HCT116 (cell line): ENCODE data around the gene FRG2C.
"Not testable (repeated sequence)": the region's sequence is repeated elsewhere in the genome, so short reads cannot be mapped to it uniquely, and the experiment has no call there.

Source experiments
- EZH2 ChIP-seq: fragments of 200-600 bp; sonication (generic); IDR thresholded peaks from 2 replicates; pipeline ENCODE4 v1.6.1; 2017; ENCODE audit warnings: antibody characterized with exemption, mixed run types
- EZH2phosphoT487 ChIP-seq: fragments of 200-600 bp; IDR thresholded peaks from 2 replicates; pipeline ENCODE4 v1.6.1; 2018; ENCODE audit warnings: antibody characterized with exemption, borderline replicate concordance
- JUND ChIP-seq: IDR thresholded peaks from 2 replicates; pipeline ENCODE4 v1.6.1; 2012
- POLR2A ChIP-seq: IDR thresholded peaks from 2 replicates; pipeline ENCODE4 v1.7.0; 2011; ENCODE audit warnings: borderline replicate concordance; ENCODE audit not compliant: insufficient read depth, insufficient read length; ENCODE audit errors: extremely low read depth
- POLR2AphosphoS5 ChIP-seq: IDR thresholded peaks from 2 replicates; pipeline ENCODE4 v1.6.1; 2011; ENCODE audit warnings: mild to moderate bottlenecking, low read depth, low read length, moderate library complexity
- YY1 ChIP-seq: IDR thresholded peaks from 2 replicates; pipeline ENCODE4 v1.6.1; 2011; ENCODE audit warnings: low read length, low read depth, moderate library complexity, mild to moderate bottlenecking; ENCODE audit not compliant: insufficient replicate concordance; ENCODE audit errors: extremely low read depth
- TF ChIP-seq, protein P1 (sequence below): IDR thresholded peaks from 2 replicates; pipeline ENCODE4 v1.6.1; 2012
- TF ChIP-seq, protein P2 (sequence below), 3 experiments: fragments of 200-600 bp in 1 of 3; sonication (generic) in 1 of 3; IDR thresholded peaks in 2 of 3; conservative IDR thresholded peaks in 1 of 3; 2 replicates each; pipeline ENCODE4 v1.5.1; 2012 to 2017; ENCODE audit warnings: low read depth in 2 of 3, low read length in 2 of 3, antibody characterized with exemption in 1 of 3, borderline replicate concordance in 1 of 3, control low read depth in 1 of 3, mild to moderate bottlenecking in 1 of 3, mixed read lengths in 1 of 3, mixed run types in 1 of 3, moderate library complexity in 1 of 3; ENCODE audit not compliant: insufficient read depth in 1 of 3
- TF ChIP-seq, protein P3 (sequence below): IDR thresholded peaks from 2 replicates; pipeline ENCODE4 v1.6.1; 2011; ENCODE audit warnings: mild to moderate bottlenecking, low read length, moderate library complexity; ENCODE audit not compliant: insufficient replicate concordance; ENCODE audit errors: extremely low read depth
- TF ChIP-seq, protein P4 (sequence below): IDR thresholded peaks from 2 replicates; pipeline ENCODE4 v1.6.1; 2012; ENCODE audit warnings: low read depth

DNA sequence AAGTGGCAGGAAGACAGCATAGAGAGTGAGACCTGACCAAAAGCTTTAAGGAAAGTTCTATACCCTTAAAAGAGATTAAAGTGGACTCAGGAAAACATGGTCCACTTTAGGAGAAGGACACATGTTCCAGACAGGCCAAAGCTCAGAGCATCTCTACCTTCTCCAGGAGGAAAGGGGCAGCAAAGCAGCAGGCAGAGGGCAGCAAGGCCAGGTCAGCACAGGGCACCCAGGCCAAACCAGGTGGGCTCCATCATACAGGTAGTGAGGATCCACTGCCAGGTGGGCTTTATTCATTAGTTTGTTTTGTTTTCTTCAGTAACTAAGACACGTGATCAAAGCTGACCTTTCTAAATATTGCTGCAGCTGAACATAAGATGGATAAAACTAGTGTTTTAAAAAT lies 19.8 kb downstream of the FRG2C start:
- TF ChIP-seq, protein P1, sequence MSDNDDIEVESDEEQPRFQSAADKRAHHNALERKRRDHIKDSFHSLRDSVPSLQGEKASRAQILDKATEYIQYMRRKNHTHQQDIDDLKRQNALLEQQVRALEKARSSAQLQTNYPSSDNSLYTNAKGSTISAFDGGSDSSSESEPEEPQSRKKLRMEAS: not testable (repeated sequence)
- TF ChIP-seq POLR2A, EZH2, YY1, JUND, EZH2phosphoT487, POLR2AphosphoS5: not testable (repeated sequence)
- TF ChIP-seq, protein P2, sequence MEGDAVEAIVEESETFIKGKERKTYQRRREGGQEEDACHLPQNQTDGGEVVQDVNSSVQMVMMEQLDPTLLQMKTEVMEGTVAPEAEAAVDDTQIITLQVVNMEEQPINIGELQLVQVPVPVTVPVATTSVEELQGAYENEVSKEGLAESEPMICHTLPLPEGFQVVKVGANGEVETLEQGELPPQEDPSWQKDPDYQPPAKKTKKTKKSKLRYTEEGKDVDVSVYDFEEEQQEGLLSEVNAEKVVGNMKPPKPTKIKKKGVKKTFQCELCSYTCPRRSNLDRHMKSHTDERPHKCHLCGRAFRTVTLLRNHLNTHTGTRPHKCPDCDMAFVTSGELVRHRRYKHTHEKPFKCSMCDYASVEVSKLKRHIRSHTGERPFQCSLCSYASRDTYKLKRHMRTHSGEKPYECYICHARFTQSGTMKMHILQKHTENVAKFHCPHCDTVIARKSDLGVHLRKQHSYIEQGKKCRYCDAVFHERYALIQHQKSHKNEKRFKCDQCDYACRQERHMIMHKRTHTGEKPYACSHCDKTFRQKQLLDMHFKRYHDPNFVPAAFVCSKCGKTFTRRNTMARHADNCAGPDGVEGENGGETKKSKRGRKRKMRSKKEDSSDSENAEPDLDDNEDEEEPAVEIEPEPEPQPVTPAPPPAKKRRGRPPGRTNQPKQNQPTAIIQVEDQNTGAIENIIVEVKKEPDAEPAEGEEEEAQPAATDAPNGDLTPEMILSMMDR (IDR thresholded peaks at IDR 0.05 in 2 of 3, conservative IDR thresholded peaks at IDR 0.05 in 1 of 3; ENCODE audit: borderline replicate concordance in 1 of 3, insufficient read depth in 1 of 3, low read depth in 2 of 3, low read length in 2 of 3): not testable (repeated sequence)
- TF ChIP-seq, protein P3, sequence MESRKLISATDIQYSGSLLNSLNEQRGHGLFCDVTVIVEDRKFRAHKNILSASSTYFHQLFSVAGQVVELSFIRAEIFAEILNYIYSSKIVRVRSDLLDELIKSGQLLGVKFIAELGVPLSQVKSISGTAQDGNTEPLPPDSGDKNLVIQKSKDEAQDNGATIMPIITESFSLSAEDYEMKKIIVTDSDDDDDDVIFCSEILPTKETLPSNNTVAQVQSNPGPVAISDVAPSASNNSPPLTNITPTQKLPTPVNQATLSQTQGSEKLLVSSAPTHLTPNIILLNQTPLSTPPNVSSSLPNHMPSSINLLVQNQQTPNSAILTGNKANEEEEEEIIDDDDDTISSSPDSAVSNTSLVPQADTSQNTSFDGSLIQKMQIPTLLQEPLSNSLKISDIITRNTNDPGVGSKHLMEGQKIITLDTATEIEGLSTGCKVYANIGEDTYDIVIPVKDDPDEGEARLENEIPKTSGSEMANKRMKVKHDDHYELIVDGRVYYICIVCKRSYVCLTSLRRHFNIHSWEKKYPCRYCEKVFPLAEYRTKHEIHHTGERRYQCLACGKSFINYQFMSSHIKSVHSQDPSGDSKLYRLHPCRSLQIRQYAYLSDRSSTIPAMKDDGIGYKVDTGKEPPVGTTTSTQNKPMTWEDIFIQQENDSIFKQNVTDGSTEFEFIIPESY: not testable (repeated sequence)
- TF ChIP-seq, protein P4, sequence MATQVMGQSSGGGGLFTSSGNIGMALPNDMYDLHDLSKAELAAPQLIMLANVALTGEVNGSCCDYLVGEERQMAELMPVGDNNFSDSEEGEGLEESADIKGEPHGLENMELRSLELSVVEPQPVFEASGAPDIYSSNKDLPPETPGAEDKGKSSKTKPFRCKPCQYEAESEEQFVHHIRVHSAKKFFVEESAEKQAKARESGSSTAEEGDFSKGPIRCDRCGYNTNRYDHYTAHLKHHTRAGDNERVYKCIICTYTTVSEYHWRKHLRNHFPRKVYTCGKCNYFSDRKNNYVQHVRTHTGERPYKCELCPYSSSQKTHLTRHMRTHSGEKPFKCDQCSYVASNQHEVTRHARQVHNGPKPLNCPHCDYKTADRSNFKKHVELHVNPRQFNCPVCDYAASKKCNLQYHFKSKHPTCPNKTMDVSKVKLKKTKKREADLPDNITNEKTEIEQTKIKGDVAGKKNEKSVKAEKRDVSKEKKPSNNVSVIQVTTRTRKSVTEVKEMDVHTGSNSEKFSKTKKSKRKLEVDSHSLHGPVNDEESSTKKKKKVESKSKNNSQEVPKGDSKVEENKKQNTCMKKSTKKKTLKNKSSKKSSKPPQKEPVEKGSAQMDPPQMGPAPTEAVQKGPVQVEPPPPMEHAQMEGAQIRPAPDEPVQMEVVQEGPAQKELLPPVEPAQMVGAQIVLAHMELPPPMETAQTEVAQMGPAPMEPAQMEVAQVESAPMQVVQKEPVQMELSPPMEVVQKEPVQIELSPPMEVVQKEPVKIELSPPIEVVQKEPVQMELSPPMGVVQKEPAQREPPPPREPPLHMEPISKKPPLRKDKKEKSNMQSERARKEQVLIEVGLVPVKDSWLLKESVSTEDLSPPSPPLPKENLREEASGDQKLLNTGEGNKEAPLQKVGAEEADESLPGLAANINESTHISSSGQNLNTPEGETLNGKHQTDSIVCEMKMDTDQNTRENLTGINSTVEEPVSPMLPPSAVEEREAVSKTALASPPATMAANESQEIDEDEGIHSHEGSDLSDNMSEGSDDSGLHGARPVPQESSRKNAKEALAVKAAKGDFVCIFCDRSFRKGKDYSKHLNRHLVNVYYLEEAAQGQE: not testable (repeated sequence)
